ENCODE data around the gene GMCL1. TPM values are rescaled to one million over a fixed set of nuclear protein-coding genes. Genes with fewer than 3 reads are reported as not detected.
A peak's percentile ranks its signal among the peaks of the same experiment; 100 is the strongest.

GMCL1 gene
- total and polyA plus RNA-seq, 2 of the 13 experiments (the other 11 are each of a cell fraction or from before 2014, with no cell fraction given), result 18.7 to 24.0 TPM

GRCh38 chr2:69893684-69894551, 64.5 kb downstream of the GMCL1 start, which contains the start of gene SNRNP27 (continued):
- TF ChIP-seq ZNF431 (CRISPR knock-in tag; IDR thresholded peaks at IDR 0.05; ENCODE audit: borderline replicate concordance, low read depth) (no peak), RNF219 (CRISPR knock-in tag; IDR thresholded peaks at IDR 0.05) (no peak), SRF (IDR thresholded peaks at IDR 0.05; ENCODE audit: low read depth, low read length) (peak; percentile 86), ATF1 (CRISPR knock-in tag; IDR thresholded peaks at IDR 0.05) (peak; percentile 80; the same call in 1 of the 2 replicates), TFE3 (CRISPR knock-in tag; IDR thresholded peaks at IDR 0.05) (peak; percentile 89), XRCC5 (optimal IDR thresholded peaks at IDR 0.05; ENCODE audit: low read length) (peak; percentile 97), CCAR2 (optimal IDR thresholded peaks at IDR 0.05; ENCODE audit: low read depth, low read length) (peak; percentile 36), ZNF556 (CRISPR knock-in tag; IDR thresholded peaks at IDR 0.05; ENCODE audit: borderline replicate concordance) (peak; percentile 51; the same call in 1 of the 2 replicates), ZBTB4 (CRISPR knock-in tag; IDR thresholded peaks at IDR 0.05; ENCODE audit: borderline replicate concordance) (peak; percentile 78), HOXD1 (CRISPR knock-in tag; IDR thresholded peaks at IDR 0.05) (peak; percentile 93), GMEB2 (CRISPR knock-in tag; IDR thresholded peaks at IDR 0.05; ENCODE audit: low read depth) (0 out of 2 replicates have a peak, but pooled peaks have one; percentile 37), ELF4 (CRISPR knock-in tag; IDR thresholded peaks at IDR 0.05; ENCODE audit: borderline replicate concordance) (peak; percentile 94), ZC3H4 (CRISPR knock-in tag; IDR thresholded peaks at IDR 0.05; ENCODE audit: borderline replicate concordance) (no peak), ZIK1 (CRISPR knock-in tag; IDR thresholded peaks at IDR 0.05; ENCODE audit: borderline replicate concordance, low read depth) (0 out of 2 replicates have a peak, but pooled peaks have one; percentile 49), GPBP1L1 (CRISPR knock-in tag; IDR thresholded peaks at IDR 0.05) (no peak), ZNF577 (CRISPR knock-in tag; IDR thresholded peaks at IDR 0.05; ENCODE audit: borderline replicate concordance, low read depth) (no peak), MAX (IDR thresholded peaks at IDR 0.05) (peak; percentile 84), TRIM24 (CRISPR knock-in tag; IDR thresholded peaks at IDR 0.05) (no peak)
